GM19239 (cell line): Measurements from ENCODE around the gene GARIN3.
"Not testable (repeated sequence)": the region's sequence is repeated elsewhere in the genome, so short reads cannot be mapped to it uniquely, and the experiment has no call there.

Experiments
- DNase-seq: peaks from one replicate; pipeline ENCODE4 v3.0.0; 2011; ENCODE audit warnings: low spot score; ENCODE audit not compliant: insufficient read length
- FAIRE-seq: peaks from 2 replicates; lab custom pipeline; 2011; peaks lifted over from hg19 to GRCh38; lab: Jason Lieb, UNC

The GARIN3 gene

GRCh38 chr5:157166214-157167213 is at the start of gene GARIN3:
Gene GARIN3 (minus strand): TSS chr5:157166264. CDS start chr5:157166168, 96 bp downstream.
- FAIRE-seq, result peak; percentile 23
- no peak for DNase-seq

DNA sequence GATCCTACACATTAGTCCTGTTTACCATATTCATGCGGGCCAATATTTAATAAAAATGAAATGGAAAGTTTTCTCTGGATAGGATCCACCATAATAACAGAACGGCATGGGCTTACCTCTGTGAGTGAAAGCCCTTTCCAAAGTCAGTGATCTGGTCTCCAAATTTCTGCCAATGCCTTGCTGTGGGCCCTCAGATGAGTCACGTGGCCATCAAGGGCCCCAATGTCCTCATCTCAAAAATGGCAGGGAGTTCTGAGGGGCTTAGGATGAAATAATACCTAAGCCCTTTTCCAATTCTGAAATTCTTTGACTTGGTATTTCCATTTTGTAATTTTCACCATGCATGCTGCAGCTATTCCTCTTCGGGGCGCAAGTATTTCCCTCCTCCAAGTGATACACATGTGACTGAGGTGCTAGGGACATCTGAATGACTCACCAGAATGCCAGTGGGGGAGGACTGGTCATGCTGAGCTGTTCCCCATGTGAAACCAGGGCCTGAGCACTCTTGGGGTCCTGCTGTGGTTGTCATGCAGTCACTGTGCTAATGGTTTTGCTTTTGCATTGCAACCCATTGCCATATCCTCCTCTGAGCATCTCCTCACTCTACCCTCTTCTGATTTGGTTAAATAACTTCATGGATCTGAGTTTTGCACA is 49.6 kb upstream of the GARIN3 start:
- DNase-seq, result no peak
- FAIRE-seq, result peak; percentile 60

DNA sequence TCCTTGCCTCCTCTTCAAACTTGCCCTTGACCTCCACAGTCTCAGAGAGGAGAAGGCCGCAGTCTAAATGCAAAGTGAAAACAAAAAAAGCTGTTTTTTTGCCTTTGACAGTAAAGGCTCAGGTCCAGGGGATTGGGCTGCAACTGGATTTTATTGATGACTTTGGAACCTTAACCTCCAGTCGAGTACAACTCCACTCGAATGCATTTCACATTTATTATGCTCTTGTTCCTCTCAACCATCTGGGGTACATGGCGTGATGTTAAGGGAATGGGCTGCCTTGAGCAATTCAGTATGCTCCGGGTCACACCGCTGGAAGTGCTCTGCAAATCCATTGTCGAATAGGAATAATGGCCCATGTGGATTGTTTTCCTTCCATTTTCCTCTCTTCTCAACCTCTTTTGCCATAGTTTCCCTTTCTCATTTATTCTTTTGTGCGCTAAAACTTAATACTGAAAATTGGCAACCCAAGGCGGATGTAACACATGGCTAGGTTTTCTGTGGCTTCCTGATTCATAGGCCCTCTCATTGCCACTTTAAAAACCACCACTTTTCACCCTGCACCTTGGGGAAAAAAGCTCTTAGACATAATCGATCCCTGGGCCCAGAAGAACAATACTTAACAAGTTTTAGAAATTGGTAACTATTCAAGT is 48.9 kb upstream of the GARIN3 start:
- DNase-seq (no peak), FAIRE-seq (peak; percentile 72)

GRCh38 chr5:157214415-157214814 is 48.4 kb upstream of the GARIN3 start:
- FAIRE-seq (peak; percentile 35), DNase-seq (no peak)

DNA sequence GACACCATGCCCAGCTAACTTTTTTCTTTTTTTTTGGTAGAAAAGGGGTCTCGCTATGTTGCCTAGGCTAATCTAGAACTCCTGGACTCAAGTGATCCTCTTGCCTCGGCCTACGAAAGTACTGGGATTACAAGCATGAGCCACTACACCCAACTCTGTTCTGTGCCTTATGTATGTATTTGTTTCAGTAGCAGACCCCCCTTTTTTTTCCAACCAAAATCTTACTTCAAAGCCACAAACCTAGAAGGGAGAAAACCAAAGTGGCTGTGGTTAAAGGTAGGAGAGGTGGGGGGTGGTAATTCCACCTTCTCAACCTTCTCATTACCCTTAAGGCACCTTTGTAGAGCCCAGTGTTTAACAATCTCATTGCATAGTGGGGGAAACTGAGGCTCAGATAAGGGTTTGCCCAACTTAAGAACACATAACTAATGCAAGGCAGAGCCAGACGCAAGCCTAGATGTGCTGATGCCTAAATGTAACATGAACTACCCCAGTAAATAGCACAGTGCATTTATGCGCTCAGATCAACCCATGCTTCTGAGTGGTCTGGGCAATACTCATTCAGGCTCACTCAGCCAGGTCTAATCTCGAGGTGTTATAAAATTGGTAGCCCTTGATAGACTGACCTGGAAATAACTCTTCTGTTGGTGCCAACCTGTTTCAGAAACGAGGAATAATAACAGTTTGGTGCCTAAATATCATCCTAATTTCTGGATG is 47.6 kb upstream of the GARIN3 start:
- FAIRE-seq, result no peak
- no peak for DNase-seq

DNA sequence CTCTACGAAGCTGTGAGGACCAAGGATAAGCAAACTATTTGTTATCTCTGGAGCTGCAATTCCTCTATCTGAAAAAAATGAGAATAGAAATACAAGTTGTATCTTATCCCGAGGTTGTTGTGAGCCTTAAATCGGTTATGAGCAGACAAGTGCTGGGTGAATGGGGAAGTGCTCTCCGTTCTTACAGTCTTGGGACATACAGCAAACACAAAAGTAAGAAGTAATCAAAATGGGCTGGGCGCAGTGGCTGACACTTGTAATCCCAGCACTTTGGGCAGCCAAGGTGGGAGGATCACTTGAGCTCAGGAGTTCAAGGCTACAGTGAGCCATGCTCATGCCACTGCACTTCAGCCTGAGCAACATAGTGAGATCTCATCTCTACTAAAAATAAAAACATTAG is 46.2 kb upstream of the GARIN3 start:
- FAIRE-seq (no peak), DNase-seq (no peak)

DNA sequence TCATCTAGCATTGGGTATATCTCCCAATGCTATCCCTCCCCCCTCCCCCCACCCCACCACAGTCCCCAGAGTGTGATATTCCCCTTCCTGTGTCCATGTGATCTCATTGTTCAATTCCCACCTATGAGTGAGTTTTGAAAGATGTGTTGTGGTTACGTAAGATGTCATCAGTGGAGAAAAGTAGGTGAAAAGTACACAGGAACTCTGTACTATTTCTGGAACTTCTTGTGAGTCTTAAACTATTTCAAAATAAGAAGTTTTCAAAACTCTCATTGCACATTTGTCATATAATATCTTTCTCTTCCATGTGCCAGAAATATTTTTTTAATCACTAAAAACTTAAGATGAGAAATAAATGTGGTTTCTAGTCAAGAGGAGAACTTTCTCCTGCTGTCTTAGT is 44.6 kb upstream of the GARIN3 start:
- DNase-seq, FAIRE-seq: not testable (repeated sequence)

DNA sequence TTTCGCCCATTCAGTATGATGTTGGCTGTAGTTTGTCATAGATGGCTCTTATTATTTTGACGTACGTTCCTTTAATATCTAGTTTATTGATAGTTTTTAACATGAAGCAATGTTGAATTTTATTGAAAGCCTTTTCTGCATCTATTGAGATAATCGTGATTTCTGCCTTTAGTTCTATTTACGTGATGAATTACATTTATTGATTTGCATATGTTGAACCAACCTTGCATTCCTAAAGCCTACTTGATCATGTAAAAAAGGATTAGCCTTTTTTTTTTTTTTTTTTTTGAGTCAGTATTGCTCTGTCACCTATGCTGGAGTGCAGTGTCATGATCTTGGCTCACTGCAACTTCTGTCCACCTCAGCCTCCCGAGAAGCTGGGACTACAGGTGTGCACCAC is 39.6 kb upstream of the GARIN3 start:
- DNase-seq (no peak), FAIRE-seq (no peak)

DNA sequence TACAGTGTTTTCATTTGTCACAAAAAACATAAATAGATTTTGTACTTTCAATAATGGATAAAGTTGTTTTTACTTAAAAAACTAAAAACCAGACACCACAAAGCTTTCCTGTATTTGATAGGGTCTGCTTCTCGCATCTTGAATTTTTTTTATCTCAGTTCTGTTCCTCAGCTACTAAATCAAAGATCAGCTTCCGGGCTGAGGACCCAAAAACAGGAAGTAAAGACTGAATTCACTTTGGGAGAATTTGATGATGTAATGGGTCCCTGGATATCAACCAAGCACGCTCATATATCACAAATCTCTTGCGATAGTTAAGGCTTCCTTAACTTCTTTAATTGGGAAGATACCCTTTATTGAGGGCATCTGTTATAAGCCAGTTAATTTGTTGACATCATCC is 38.7 kb upstream of the GARIN3 start:
- DNase-seq, result no peak
- no peak for FAIRE-seq

- FAIRE-seq (no peak), DNase-seq (no peak)
Measured at GRCh38 chr5:157203417-157203816, 37.4 kb upstream of the GARIN3 start.

- FAIRE-seq, result no peak
- no peak for DNase-seq
Measured at GRCh38 chr5:157201857-157202256, 35.8 kb upstream of the GARIN3 start.

- peak; percentile 89 for FAIRE-seq
Measured at GRCh38 chr5:157198277-157198986, 32.4 kb upstream of the GARIN3 start.

DNA sequence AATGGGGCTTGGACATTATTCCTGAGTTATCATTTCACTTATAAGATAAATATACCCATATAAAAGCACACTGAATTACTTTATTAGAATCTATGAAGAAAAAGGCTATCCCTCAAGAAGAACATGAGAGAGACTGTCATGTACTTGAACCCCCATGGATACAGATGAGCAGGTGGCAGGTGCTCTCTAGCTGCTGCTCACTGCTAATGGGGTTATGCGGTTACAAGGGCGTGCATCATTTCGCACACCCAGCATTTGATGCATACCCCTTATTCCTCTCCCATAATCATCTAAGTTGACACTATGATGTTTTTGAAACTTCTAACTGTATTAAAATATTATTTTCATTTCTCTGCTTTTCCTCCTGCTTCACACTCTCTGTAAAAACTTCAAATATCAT is 31.0 kb upstream of the GARIN3 start:
- DNase-seq (no peak), FAIRE-seq (no peak)

More at GRCh38 chr5:157198277-157198986, 32.4 kb upstream of the GARIN3 start:
- DNase-seq, result no peak

DNA sequence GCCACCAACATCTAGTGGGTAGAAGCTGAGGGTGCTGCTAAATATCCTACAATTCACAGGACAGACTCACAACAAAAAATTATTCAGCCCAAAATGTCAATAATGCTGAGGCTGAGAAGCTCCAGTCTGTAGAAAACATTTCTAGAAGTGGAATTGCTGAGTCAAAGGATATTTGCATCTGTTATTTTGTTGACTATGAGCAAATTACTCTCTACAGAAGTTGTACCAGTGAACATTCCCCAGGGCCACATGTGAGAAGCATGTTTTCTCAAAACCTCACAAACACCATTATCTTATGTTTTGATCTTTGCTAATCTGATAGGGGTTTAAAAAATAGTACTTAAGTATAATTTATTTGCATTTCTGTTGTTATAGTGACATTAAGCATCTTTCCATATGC is 30.0 kb upstream of the GARIN3 start:
- DNase-seq, result no peak
- FAIRE-seq, result no peak

DNA sequence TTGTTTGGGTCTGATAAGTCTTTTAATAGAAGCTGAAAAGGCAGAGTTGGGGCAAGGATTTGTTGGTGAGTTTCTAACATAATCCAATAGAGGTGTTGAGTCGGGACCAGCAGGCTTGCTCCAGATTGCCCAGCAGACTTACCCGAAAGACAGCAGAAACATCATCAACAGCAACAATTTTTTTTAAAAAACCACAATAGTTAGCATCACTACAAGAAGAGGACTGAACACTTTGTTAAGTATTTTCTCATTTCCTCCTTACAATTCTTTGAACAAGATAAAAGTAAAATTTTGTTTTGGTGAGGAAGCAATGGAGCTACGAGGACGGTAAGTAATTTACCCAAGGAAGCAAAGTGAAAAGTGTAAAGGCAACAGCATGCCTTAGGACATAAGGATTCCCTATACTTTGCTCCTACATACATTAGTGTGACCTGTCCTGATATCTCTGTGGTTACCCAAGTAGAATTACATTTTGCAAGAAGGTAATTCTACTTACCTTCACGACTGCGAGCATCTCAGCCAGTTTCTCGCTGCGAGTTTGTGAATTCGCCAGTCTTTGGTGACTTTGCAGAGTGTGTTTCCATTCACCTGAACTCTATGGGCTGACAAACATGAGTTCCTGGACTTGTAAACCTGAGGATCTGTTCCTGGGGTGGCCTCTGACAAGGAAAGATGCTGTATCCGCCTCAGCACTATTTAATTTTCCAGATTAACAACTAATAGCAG is 27.8 kb upstream of the GARIN3 start:
- FAIRE-seq (no peak), DNase-seq (no peak)

DNA sequence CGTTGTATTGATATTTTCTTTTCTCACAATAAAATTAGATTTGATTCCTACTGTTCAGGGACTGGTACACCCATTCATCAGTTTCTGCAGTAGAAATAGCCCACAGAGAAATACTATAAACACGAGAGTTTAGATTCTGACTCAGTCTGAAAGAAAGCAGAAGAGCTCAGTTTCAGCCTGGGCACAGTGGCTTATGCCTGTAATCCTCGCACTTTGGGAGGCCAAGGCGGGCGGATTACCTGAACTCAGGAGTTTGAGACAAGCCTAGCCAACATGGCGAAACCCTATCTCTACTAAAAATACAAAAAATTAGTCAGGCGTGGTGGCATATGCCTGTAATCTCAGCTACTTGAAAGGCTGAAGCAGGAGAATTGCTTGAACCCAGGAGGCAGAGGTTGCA is 23.2 kb upstream of the GARIN3 start:
- DNase-seq (no peak), FAIRE-seq (no peak)

DNA sequence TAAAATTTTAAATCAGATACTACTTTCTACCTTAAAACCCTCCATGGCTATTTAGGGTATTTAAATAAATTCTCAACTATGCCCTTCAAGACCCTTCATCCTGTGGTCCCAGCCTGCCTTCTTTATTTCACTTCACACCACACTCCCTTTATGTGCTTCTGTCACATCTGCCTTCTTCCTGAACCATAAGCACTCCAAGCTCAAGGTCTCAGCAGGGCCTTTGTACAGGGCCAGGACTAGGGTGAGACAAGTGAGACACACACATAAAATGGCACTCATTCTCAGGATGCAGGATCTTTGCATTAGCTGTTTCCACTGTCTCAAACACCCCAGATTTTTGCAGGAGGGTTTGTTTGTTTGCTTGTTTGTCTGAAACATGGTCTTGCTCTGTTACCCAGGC is 22.2 kb upstream of the GARIN3 start:
- no peak for DNase-seq

DNA sequence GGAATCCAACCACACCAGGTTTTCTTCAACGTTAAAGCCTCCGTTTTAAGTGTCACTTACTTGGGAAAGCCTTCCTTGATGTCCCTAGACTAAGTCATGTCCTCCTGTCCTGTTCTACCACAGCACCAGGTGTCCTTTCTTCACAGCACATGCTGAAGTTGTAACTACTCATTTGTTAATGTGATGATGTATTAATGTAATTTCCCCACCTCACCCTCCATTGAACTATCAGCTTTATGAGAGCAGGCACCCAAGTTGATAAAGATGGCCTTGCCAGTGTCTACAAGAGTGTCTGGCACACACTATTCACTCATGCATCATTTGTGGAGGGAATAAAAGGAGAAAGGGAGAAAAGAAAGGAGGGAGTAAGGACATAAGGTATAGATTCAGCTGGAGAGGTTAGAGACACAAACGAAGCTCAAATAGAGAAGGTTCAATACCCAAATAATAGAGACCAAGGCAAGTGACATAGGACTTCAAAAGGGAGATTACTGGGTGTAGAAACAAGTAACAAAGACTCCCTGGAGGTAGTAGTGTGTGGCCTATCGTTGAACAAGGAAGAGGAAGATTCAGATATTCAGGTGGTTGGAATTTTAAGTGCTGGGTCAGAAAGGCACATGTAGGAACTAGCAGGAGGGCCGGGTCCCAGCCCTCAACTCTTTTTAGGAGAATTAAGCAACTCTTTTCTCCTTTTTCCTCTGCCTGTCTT is 21.1 kb upstream of the GARIN3 start:
- FAIRE-seq, result no peak
- no peak for DNase-seq

More for the DNA sequence above, 22.2 kb upstream of the GARIN3 start:
- FAIRE-seq, result no peak
